Smooth muscle cell (in vitro differentiated cells): ENCODE measurements around the gene ATF2. TPM values are rescaled to one million over a fixed set of nuclear protein-coding genes. Genes with fewer than 3 reads are reported as not detected.
A peak's percentile ranks its signal among the peaks of the same experiment; 100 is the strongest.

Source experiments
- DNase-seq: peaks from one replicate; lab custom pipeline; 2025; ENCODE audit not compliant: unreplicated experiment; lab: John Stamatoyannopoulos, UW
- H2AFZ ChIP-seq: fragments of 200-600 bp; sonication (generic); 2 replicates; pipeline ENCODE4 v1.6.0; 2016; ENCODE audit warnings: antibody characterized with exemption, low read depth, mild to moderate bottlenecking
- H3F3A ChIP-seq: fragments of 200-600 bp; sonication (generic); 2 replicates; pipeline ENCODE4 v1.6.0; 2017; ENCODE audit warnings: antibody characterized with exemption, low read depth
- H3K27ac ChIP-seq: fragments of 200-600 bp; sonication (generic); 2 replicates; pipeline ENCODE4 v1.5.1; 2016; ENCODE audit warnings: low read depth, mild to moderate bottlenecking
- H3K27me3 ChIP-seq: fragments of 200-600 bp; sonication (generic); 2 replicates; pipeline ENCODE4 v1.6.1; 2016; ENCODE audit warnings: low read depth, mild to moderate bottlenecking
- H3K36me3 ChIP-seq: fragments of 200-600 bp; sonication (generic); 2 replicates; pipeline ENCODE4 v1.5.1; 2016; ENCODE audit warnings: low read depth
- H3K4me1 ChIP-seq: fragments of 200-600 bp; sonication (generic); 2 replicates; pipeline ENCODE4 v1.5.1; 2016; ENCODE audit warnings: low read depth
- H3K4me2 ChIP-seq: fragments of 200-600 bp; sonication (generic); 2 replicates; pipeline ENCODE4 v1.6.0; 2016; ENCODE audit warnings: mild to moderate bottlenecking
- H3K4me3 ChIP-seq: fragments of 200-600 bp; sonication (generic); 2 replicates; pipeline ENCODE4 v1.5.1; 2016; ENCODE audit warnings: mild to moderate bottlenecking
- H3K79me2 ChIP-seq: fragments of 200-600 bp; sonication (generic); 2 replicates; pipeline ENCODE4 v1.6.0; 2016; ENCODE audit warnings: low read depth, mild to moderate bottlenecking
- H3K9ac ChIP-seq: fragments of 200-600 bp; sonication (generic); 2 replicates; pipeline ENCODE4 v1.6.0; 2016; ENCODE audit warnings: low read depth
- H3K9me3 ChIP-seq: fragments of 200-600 bp; sonication (generic); replicated peaks from 2 replicates; pipeline ENCODE4 v1.5.1; 2016; ENCODE audit warnings: low read depth
- H4K20me1 ChIP-seq: fragments of 200-600 bp; sonication (generic); 2 replicates; pipeline ENCODE4 v1.6.0; 2016; ENCODE audit warnings: low read depth
- WGBS: methylation state at CpG from one replicate; pipeline ENCODE4 v1.1.7; 2016; ENCODE audit warnings: low lambda C conversion rate; 5-methylcytosine and 5-hydroxymethylcytosine counted together
- polyA plus RNA-seq: library from polyadenylated mRNA; unstranded; fragments of >200 nt; fragmentation: Nextera tagmentation; extraction: Ambion mirVana; gene quantifications from 2 replicates; pipeline ENCODE4 v1.2.1, GENCODE V29; 2016
- total RNA-seq: library from RNA; depleted of rRNA; stranded (reverse); fragments of >200 nt; gene quantifications from 2 replicates; pipeline ENCODE4 v1.2.3, GENCODE V29; 2014
- TF ChIP-seq, protein P1 (sequence below): fragments of 200-600 bp; sonication (generic); IDR thresholded peaks from 2 replicates; pipeline ENCODE4 v1.5.1; 2017; ENCODE audit warnings: borderline replicate concordance, mild to moderate bottlenecking, antibody characterized with exemption; ENCODE audit not compliant: insufficient read depth, poor library complexity, severe bottlenecking

The ATF2 gene
- total and polyA plus RNA-seq, 2 experiments from 2014 or later: 28.0 to 59.6 TPM

DNA sequence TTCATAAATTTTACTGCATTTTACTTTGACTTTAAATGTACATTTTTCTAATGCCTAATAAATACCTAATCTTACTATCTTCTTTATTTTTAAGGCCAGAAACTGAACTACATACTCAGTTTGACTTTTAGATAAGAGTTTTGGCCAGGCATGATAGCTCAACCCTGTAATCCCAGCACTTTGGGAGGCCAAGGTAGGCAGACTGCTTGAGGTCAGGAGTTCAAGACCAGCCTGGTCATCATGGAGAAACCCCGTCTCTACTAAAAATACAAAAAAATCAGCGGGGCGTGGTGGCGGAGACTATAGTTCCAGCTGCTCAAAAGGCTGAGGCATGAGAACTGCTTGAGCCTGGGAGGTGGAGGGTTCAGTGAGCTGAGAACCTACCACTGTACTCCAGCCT, 9.1 kb downstream of the ATF2 start:
- no peaks in the 10 kb centered on the region for H3K27me3 ChIP-seq
- TF ChIP-seq, protein P1, sequence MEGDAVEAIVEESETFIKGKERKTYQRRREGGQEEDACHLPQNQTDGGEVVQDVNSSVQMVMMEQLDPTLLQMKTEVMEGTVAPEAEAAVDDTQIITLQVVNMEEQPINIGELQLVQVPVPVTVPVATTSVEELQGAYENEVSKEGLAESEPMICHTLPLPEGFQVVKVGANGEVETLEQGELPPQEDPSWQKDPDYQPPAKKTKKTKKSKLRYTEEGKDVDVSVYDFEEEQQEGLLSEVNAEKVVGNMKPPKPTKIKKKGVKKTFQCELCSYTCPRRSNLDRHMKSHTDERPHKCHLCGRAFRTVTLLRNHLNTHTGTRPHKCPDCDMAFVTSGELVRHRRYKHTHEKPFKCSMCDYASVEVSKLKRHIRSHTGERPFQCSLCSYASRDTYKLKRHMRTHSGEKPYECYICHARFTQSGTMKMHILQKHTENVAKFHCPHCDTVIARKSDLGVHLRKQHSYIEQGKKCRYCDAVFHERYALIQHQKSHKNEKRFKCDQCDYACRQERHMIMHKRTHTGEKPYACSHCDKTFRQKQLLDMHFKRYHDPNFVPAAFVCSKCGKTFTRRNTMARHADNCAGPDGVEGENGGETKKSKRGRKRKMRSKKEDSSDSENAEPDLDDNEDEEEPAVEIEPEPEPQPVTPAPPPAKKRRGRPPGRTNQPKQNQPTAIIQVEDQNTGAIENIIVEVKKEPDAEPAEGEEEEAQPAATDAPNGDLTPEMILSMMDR: no peak
- no peak overlapping the region for H3K9ac ChIP-seq
- H3K9me3 ChIP-seq: no peaks in the 10 kb centered on the region
- H3K36me3 ChIP-seq: no peaks in the 10 kb centered on the region
- no peak overlapping the region for H3K4me3 ChIP-seq
- peaks cover 93% of the 10 kb centered on the region for H4K20me1 ChIP-seq
- H3K27ac ChIP-seq: no peak overlapping the region
- peaks cover 10% of the 10 kb centered on the region for H3F3A ChIP-seq
- no peak for DNase-seq
- no peak overlapping the region for H2AFZ ChIP-seq
- no peak overlapping the region for H3K4me2 ChIP-seq
- peaks cover 99% of the 10 kb centered on the region for H3K79me2 ChIP-seq
- peaks cover 20% of the 10 kb centered on the region for H3K4me1 ChIP-seq
- WGBS: 100% methylated on average over 4 of the region's 4 CpGs

DNA sequence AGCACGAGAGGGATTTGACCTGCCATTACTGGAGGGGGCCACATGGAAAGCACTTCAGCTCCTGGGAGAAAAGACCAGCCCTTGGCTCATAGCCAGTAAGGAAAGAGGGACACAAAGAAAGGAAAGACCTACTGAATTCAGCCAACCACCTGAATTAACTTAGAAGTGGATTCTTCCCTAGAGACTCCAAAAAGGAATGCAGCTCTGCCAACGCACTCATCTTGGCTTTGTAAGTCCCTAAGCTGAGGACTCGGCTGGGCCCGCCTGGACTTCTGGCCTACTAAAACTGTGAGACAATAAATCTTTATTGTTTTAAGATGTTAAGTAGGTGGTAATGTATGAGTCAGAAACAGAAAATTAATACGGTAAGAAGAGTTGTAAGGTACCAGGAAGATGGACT, 11.5 kb downstream of the ATF2 start:
- no peak for DNase-seq
- no peak overlapping the region for H3K4me2 ChIP-seq
- TF ChIP-seq, protein P1: no peak
- peaks cover 20% of the 10 kb centered on the region for H3K4me1 ChIP-seq
- WGBS: 76% methylated on average over 5 of the region's 5 CpGs
- no peak overlapping the region for H2AFZ ChIP-seq
- peaks cover 97% of the 10 kb centered on the region for H4K20me1 ChIP-seq
- H3K4me3 ChIP-seq: no peak overlapping the region
- H3K27me3 ChIP-seq: no peaks in the 10 kb centered on the region
- peaks cover 99% of the 10 kb centered on the region for H3K79me2 ChIP-seq
- H3K27ac ChIP-seq: peak overlapping the region; percentile 23
- H3F3A ChIP-seq: peaks cover 10% of the 10 kb centered on the region
- H3K9me3 ChIP-seq: no peaks in the 10 kb centered on the region
- no peaks in the 10 kb centered on the region for H3K36me3 ChIP-seq
- H3K9ac ChIP-seq: no peak overlapping the region

DNA sequence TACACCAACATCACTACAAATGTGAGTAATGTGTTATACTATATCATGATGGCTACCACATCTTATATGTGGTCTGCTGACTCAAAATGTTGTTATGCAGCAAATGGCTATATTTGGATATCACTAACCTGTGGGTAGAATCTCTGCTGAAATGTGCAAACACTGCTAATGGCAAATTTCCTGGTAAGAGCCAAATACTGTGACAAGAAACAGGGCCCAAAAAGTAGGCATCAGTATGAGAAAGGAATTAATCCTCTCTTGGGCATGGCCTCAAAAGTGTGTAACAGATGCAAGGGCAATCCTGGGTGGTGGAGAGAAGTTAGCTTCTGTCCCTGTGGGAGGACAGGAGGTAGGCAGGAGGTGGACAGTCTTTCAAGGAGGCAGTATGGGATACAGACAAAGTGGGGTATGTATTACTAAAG, 13.3 kb downstream of the ATF2 start:
- TF ChIP-seq, protein P1: no peak
- Histone ChIP-seq H3K9ac (peak overlapping the region; percentile 20), H3K4me1 (peaks cover 15% of the 10 kb centered on the region), H3K9me3 (no peaks in the 10 kb centered on the region), H4K20me1 (peaks cover 97% of the 10 kb centered on the region), H3K27ac (peak overlapping the region; percentile 86), H3F3A (peaks cover 10% of the 10 kb centered on the region), H3K4me2 (peak overlapping the region; percentile 63), H3K27me3 (no peaks in the 10 kb centered on the region), H3K79me2 (peaks cover 99% of the 10 kb centered on the region), H3K36me3 (peaks cover 2% of the 10 kb centered on the region), H3K4me3 (no peak overlapping the region), H2AFZ (no peak overlapping the region)
- no peak for DNase-seq

DNA sequence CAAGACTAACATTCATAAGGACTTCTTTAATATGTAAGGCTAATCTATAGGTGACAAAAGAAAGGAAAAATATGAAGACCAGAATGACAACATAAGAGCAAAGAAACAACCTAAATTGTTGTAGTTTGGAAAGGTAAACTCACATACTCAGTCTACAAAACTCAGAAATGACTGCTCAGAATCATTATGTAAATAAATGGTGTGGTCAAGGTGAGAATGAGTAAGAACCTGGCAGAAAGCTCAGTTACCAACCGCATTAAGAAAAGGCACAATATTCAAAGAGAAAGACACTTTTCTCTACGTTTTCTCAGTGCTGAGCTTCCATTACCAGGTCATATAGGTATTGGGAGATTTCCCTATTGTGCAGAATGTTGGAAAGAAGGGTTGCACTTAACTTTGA, 15.8 kb downstream of the ATF2 start:
- 88% methylated on average over 2 of the region's 2 CpGs for WGBS
- no peak for DNase-seq

More for the DNA sequence above, 15.8 kb downstream of the ATF2 start:
- peaks cover 10% of the 10 kb centered on the region for H3F3A ChIP-seq
- TF ChIP-seq, protein P1: no peak
- no peak overlapping the region for H3K27ac ChIP-seq
- peaks cover 99% of the 10 kb centered on the region for H4K20me1 ChIP-seq
- no peaks in the 10 kb centered on the region for H3K27me3 ChIP-seq
- H2AFZ ChIP-seq: no peak overlapping the region
- H3K4me1 ChIP-seq: peaks cover 15% of the 10 kb centered on the region
- no peaks in the 10 kb centered on the region for H3K9me3 ChIP-seq
- H3K79me2 ChIP-seq: peaks cover 96% of the 10 kb centered on the region
- no peak overlapping the region for H3K4me2 ChIP-seq
- no peak overlapping the region for H3K4me3 ChIP-seq
- H3K36me3 ChIP-seq: peaks cover 4% of the 10 kb centered on the region
- no peak overlapping the region for H3K9ac ChIP-seq
